Measurements from ENCODE around the gene SSBP2. TPM values are rescaled to one million over a fixed set of nuclear protein-coding genes. Genes with fewer than 3 reads are reported as not detected.

The SSBP2 gene
- total RNA-seq, 6 donors from 2014 or later, result 23.0 to 110 (median 32.9) TPM

DNA sequence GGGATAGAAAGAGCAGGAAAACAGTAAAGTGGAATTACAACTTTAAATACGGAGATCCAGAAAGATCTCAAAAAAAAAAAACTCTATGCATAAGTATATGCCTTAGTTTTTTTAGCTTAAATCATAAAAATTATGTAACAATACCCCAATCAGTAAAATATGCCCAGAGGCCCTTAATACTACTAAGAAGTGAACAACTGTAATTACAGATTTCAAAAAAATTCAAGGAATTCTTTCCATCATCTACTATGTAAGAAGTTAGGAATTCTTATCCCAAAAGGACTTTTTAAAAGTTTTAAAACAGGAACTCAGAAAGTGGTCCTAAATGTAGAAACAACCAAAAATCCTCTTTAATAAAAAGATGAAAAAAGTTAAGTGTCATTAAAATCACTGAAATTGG, 111.3 kb downstream of the SSBP2 start:
- no peak for DNase-seq
- no peaks in the 10 kb centered on the region for H3K27me3 ChIP-seq
- TF ChIP-seq EP300 (IDR thresholded peaks at IDR 0.05) (no peak), POLR2AphosphoS5 (IDR thresholded peaks at IDR 0.05) (no peak), POLR2A (IDR thresholded peaks at IDR 0.05) (no peak)
- TF ChIP-seq, protein P1, sequence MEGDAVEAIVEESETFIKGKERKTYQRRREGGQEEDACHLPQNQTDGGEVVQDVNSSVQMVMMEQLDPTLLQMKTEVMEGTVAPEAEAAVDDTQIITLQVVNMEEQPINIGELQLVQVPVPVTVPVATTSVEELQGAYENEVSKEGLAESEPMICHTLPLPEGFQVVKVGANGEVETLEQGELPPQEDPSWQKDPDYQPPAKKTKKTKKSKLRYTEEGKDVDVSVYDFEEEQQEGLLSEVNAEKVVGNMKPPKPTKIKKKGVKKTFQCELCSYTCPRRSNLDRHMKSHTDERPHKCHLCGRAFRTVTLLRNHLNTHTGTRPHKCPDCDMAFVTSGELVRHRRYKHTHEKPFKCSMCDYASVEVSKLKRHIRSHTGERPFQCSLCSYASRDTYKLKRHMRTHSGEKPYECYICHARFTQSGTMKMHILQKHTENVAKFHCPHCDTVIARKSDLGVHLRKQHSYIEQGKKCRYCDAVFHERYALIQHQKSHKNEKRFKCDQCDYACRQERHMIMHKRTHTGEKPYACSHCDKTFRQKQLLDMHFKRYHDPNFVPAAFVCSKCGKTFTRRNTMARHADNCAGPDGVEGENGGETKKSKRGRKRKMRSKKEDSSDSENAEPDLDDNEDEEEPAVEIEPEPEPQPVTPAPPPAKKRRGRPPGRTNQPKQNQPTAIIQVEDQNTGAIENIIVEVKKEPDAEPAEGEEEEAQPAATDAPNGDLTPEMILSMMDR (IDR thresholded peaks at IDR 0.05), result no peak
- H3K27ac ChIP-seq, result no peak overlapping the region
- ATAC-seq (ENCODE audit: low FRiP score in 2 of 2), result peak in 1 of 2 donors; percentile 47
- no peaks in the 10 kb centered on the region for H3K9me3 ChIP-seq
- H3K4me3 ChIP-seq, result no peak overlapping the region
- H3K36me3 ChIP-seq, result no peaks in the 10 kb centered on the region
- WGBS, 2 donors, result 70 to 82% methylated on average over 1 of the region's 1 CpG
- H3K4me1 ChIP-seq, result no peaks in the 10 kb centered on the region

DNA sequence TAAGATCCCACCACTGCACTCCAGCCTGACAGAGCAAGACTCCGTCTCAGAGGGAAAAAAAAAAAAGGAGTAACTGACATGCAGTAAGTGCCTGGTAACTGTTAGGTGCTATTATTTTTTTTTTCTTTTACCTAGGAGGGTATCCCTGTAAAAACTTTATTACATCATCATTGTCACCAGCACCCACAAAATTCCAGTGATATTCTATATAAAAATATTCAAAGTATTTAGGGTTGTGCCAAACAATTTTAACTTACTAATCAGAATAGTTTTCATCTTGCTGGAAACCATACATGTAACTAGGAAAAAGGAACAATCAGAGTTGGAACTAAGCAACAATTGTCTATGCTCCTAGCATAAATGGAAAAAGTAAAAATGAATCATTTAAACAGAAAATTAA, 112.4 kb downstream of the SSBP2 start:
- H3K9me3 ChIP-seq, result no peaks in the 10 kb centered on the region
- WGBS, 2 donors, result 77 to 95% methylated on average over 1 of the region's 1 CpG
- H3K4me1 ChIP-seq, result peaks cover 0 to 6% (median 0%) of the 10 kb centered on the region in 4 donors
- H3K27ac ChIP-seq, result no peak overlapping the region
- H3K27me3 ChIP-seq, result no peaks in the 10 kb centered on the region
- DNase-seq (no peak), ATAC-seq (ENCODE audit: low FRiP score in 2 of 2) (no peak)
- no peak overlapping the region for H3K4me3 ChIP-seq
- TF ChIP-seq POLR2AphosphoS5 (IDR thresholded peaks at IDR 0.05), result no peak
- no peaks in the 10 kb centered on the region for H3K36me3 ChIP-seq

DNA sequence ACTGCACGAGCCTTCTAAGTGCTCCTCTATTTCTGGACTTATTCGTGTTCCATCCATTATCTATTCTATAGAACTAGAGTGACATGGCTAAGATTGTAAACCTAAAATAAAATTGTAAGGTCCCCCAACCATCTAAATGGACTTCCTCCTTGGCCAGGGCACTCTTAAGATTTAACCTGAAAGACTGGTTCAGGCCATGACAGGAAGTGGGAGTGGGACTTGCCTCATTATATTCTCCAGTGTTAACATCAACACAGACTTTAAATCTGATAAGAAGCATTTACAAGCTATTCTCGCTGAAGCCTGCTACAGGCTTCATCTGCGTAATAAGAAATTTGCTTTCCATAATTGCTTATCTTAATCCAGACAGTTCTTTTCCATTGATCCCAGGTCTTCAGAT, 117.0 kb downstream of the SSBP2 start:
- DNase-seq (no peak), ATAC-seq (ENCODE audit: low FRiP score in 2 of 2) (no peak)
- Histone ChIP-seq H3K4me3 (no peak overlapping the region), H3K27ac (no peak overlapping the region), H3K27me3 (no peaks in the 10 kb centered on the region), H3K36me3 (no peaks in the 10 kb centered on the region), H3K4me1 (peaks cover 0 to 6% (median 0%) of the 10 kb centered on the region in 4 donors), H3K9me3 (no peaks in the 10 kb centered on the region)
- WGBS, 2 donors, result 64 to 74% methylated on average over 4 of the region's 4 CpGs
- TF ChIP-seq POLR2AphosphoS5 (IDR thresholded peaks at IDR 0.05) (no peak), EP300 (IDR thresholded peaks at IDR 0.05) (no peak), POLR2A (IDR thresholded peaks at IDR 0.05) (no peak)
- TF ChIP-seq, protein P1 (IDR thresholded peaks at IDR 0.05), result no peak

DNA sequence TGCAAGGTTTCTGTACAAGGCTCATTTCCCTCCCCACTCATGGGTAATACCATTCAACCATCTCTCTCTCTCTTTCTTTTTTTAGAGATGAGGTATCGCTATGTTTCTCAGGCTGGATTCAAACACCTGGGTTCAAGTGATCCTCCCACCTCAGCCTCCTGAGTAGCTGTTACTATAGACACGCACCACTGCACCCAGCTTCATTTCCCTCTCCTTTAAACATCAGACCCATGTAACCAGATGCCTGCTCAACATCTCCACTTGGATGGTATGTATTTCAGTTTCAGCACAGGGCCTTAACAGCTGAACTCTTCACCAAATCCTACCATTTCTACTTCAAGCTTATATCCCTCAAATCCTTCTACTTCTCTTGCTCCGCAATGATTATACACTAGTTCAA, 117.4 kb downstream of the SSBP2 start:
- Histone ChIP-seq H3K27ac (no peak overlapping the region), H3K36me3 (no peaks in the 10 kb centered on the region), H3K4me3 (no peak overlapping the region), H3K27me3 (no peaks in the 10 kb centered on the region), H3K4me1 (peaks cover 0 to 6% (median 0%) of the 10 kb centered on the region in 4 donors), H3K9me3 (no peaks in the 10 kb centered on the region)
- no peak for DNase-seq
- no peak for ATAC-seq (ENCODE audit: low FRiP score in 2 of 2)
- 96 to 98% methylated on average over 3 of the region's 3 CpGs for WGBS, 2 donors
- TF ChIP-seq, protein P1 (IDR thresholded peaks at IDR 0.05), result no peak
- TF ChIP-seq POLR2AphosphoS5 (IDR thresholded peaks at IDR 0.05), result no peak

DNA sequence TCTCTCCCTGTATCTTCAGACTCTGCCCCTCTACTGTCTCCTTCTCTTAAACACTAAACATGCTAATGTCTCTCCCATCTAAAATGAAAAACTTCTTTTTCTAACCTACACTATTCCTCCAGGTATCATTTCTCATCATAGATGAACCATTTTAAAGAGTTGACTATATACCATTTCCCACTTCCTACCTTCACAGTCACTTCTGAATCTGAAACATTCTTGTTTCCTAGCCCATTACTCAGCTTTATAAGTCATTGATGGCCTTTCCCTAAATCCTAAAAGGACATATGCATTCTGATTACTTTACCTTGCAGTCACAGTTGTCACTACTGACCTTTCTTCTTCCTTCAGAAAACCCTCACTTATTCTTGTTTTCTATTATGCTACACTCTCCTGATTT, 118.2 kb downstream of the SSBP2 start:
- peaks cover 0 to 6% (median 0%) of the 10 kb centered on the region in 4 donors for H3K4me1 ChIP-seq
- TF ChIP-seq, protein P1 (IDR thresholded peaks at IDR 0.05), result no peak
- TF ChIP-seq POLR2A (IDR thresholded peaks at IDR 0.05) (no peak), EP300 (IDR thresholded peaks at IDR 0.05) (no peak)
- ATAC-seq (ENCODE audit: low FRiP score in 2 of 2), result no peak

More for the DNA sequence above, 118.2 kb downstream of the SSBP2 start:
- Histone ChIP-seq H3K36me3 (no peaks in the 10 kb centered on the region), H3K4me3 (no peak overlapping the region), H3K27me3 (no peaks in the 10 kb centered on the region), H3K27ac (no peak overlapping the region), H3K9me3 (no peaks in the 10 kb centered on the region)
- DNase-seq, result no peak
